Measurements from ENCODE around the gene CIZ1. TPM values are rescaled to one million over a fixed set of nuclear protein-coding genes. Genes with fewer than 3 reads are reported as not detected.

The CIZ1 gene
- total and polyA plus RNA-seq, 2 donors: 25.4 to 36.5 TPM

GRCh38 chr9:128121924-128122808 lies 69.2 kb downstream of the CIZ1 start:
- DNase-seq (ENCODE audit: low read depth in 6 of 9, low spot score in 9 of 9): no peak
- Histone ChIP-seq H3K9me3 (ENCODE audit: control insufficient read depth in 2 of 2, insufficient read depth in 1 of 2, low read length in 1 of 2) (peaks cover 0 to 4% of the 10 kb centered on the region in 2 donors), H3K36me3 (ENCODE audit: control insufficient read depth in 2 of 2, insufficient read depth in 2 of 2, low read length in 1 of 2) (peaks cover 51 to 58% of the 10 kb centered on the region in 2 donors), H3K4me3 (ENCODE audit: low read length in 2 of 2) (no peak overlapping the region), H3K4me1 (ENCODE audit: control insufficient read depth in 2 of 2, insufficient read depth in 2 of 2, low read length in 2 of 2) (peaks cover 11 to 34% of the 10 kb centered on the region in 2 donors), H3K27me3 (ENCODE audit: control insufficient read depth in 2 of 2, insufficient read depth in 1 of 2, low read length in 1 of 2) (no peaks in the 10 kb centered on the region), H3K27ac (ENCODE audit: low read depth in 1 of 2, low read length in 1 of 2) (no peak overlapping the region)
- 97% methylated on average over 27 of the region's 27 CpGs for WGBS

DNA sequence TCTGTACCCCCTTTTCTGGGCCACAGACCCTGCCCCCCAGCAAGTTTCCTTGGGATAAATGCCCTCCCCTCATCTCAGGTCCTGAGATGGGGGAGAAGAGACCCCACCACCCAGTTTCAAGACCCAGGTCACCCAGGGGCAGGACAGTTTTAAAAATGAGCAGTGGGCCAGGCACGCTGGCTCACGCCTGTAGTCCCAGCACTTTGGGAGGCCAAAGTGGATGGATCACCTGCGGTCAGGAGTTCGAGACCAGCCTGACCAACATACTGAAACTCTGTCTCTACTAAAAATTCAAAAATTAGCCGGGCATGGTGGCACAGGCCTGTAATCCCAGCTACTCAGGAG lies 69.9 kb downstream of the CIZ1 start:
- Histone ChIP-seq H3K36me3 (ENCODE audit: control insufficient read depth in 2 of 2, insufficient read depth in 2 of 2, low read length in 1 of 2) (peaks cover 53 to 58% of the 10 kb centered on the region in 2 donors), H3K4me3 (ENCODE audit: low read length in 2 of 2) (no peak overlapping the region), H3K27ac (ENCODE audit: low read depth in 1 of 2, low read length in 1 of 2) (no peak overlapping the region), H3K9me3 (ENCODE audit: control insufficient read depth in 2 of 2, insufficient read depth in 1 of 2, low read length in 1 of 2) (peaks cover 0 to 4% of the 10 kb centered on the region in 2 donors), H3K4me1 (ENCODE audit: control insufficient read depth in 2 of 2, insufficient read depth in 2 of 2, low read length in 2 of 2) (peaks cover 8 to 27% of the 10 kb centered on the region in 2 donors), H3K27me3 (ENCODE audit: control insufficient read depth in 2 of 2, insufficient read depth in 1 of 2, low read length in 1 of 2) (no peaks in the 10 kb centered on the region)
- DNase-seq (ENCODE audit: low read depth in 6 of 9, low spot score in 9 of 9): no peak
- over 99% methylated on average over 5 of the region's 5 CpGs for WGBS

DNA sequence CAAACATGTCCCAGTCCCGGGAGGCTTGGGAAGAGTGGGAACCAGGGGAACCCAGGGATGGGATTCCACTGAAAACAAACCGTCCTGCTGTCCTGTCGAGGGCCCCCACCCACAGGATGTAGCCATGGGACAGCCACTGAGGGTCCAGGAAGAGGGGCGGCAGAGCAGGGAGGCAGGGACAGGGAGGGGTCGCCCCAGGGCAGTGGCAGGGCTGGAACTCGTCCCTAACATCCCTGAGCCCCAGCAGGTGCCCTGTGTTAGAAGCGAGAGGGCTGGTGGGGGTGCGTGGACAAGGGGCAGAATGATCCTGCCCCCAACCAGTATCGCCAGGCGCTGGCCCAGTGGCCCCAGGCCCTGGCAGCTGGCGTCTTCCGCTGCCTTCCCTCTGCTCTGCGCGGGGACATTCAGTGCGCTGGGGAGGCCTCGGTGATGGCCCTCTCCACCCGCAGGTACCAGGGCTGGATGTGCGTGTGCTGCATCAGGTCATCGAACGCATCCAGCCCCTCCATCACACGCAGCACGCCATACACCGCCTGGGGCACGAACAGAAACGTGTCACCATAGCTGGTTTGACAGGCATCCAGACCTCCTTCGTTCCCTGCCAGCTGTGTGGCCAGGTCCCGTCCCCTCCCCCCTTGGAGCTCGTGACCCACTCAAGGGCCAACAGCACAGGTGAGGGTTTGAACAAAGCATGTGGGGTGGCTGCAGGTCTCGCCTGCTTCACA lies 70.5 kb downstream of the CIZ1 start:
- WGBS: 93% methylated on average over 29 of the region's 29 CpGs
- peaks cover 3 to 22% of the 10 kb centered on the region in 2 donors for H3K4me1 ChIP-seq (ENCODE audit: control insufficient read depth in 2 of 2, insufficient read depth in 2 of 2, low read length in 2 of 2)
- H3K36me3 ChIP-seq (ENCODE audit: control insufficient read depth in 2 of 2, insufficient read depth in 2 of 2, low read length in 1 of 2): peaks cover 54 to 56% of the 10 kb centered on the region in 2 donors
- H3K27me3 ChIP-seq (ENCODE audit: control insufficient read depth in 2 of 2, insufficient read depth in 1 of 2, low read length in 1 of 2): no peaks in the 10 kb centered on the region
- no peak overlapping the region for H3K4me3 ChIP-seq (ENCODE audit: low read length in 2 of 2)
- peaks cover 0 to 4% of the 10 kb centered on the region in 2 donors for H3K9me3 ChIP-seq (ENCODE audit: control insufficient read depth in 2 of 2, insufficient read depth in 1 of 2, low read length in 1 of 2)
- DNase-seq (ENCODE audit: low read depth in 6 of 9, low spot score in 9 of 9): no peak
- H3K27ac ChIP-seq (ENCODE audit: low read depth in 1 of 2, low read length in 1 of 2): no peak overlapping the region

GRCh38 chr9:128120061-128120740 lies 71.2 kb downstream of the CIZ1 start:
- 97% methylated on average over 20 of the region's 20 CpGs for WGBS
- H3K4me1 ChIP-seq (ENCODE audit: control insufficient read depth in 2 of 2, insufficient read depth in 2 of 2, low read length in 2 of 2): peaks cover 0 to 18% of the 10 kb centered on the region in 2 donors
- no peak overlapping the region for H3K27ac ChIP-seq (ENCODE audit: low read depth in 1 of 2, low read length in 1 of 2)
- no peak overlapping the region for H3K4me3 ChIP-seq (ENCODE audit: low read length in 2 of 2)
- DNase-seq (ENCODE audit: low read depth in 6 of 9, low spot score in 9 of 9): no peak
- peaks cover 0 to 4% of the 10 kb centered on the region in 2 donors for H3K9me3 ChIP-seq (ENCODE audit: control insufficient read depth in 2 of 2, insufficient read depth in 1 of 2, low read length in 1 of 2)
- H3K36me3 ChIP-seq (ENCODE audit: control insufficient read depth in 2 of 2, insufficient read depth in 2 of 2, low read length in 1 of 2): peaks cover 51 to 56% of the 10 kb centered on the region in 2 donors
- H3K27me3 ChIP-seq (ENCODE audit: control insufficient read depth in 2 of 2, insufficient read depth in 1 of 2, low read length in 1 of 2): no peaks in the 10 kb centered on the region

DNA sequence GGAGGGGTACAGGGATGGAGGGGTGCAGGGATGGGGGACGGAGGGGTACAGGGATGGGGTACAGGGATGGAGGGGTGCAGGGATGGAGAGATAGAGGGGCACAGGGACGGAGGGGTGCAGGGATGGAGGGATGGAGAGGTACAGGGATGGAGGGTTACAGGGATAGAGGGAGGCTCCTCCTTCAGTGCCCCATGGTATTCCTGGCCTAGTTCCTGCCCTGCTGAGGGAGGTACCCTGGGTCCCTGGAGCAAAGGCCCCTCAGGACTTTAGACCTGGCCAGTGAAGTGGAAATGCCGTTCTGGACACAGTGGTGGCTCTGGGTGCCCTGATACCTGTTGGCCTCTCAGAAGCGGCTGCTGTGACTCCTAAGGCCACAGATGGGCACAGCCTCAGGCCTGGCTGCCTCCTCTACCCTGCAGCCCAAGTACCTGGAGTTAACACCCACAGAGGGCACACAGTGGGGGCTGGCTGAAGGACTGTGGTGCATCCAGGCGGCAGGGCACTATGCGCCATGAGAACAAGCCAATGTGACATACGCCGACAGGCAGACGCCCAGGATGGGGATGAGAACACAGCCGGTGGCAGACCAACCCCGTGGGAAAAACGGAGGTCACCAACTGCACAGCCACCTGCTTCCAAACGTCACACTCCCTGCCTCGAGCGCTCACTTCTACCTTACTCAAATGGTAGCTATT lies 72.3 kb downstream of the CIZ1 start:
- H3K36me3 ChIP-seq (ENCODE audit: control insufficient read depth in 2 of 2, insufficient read depth in 2 of 2, low read length in 1 of 2): peaks cover 52 to 55% of the 10 kb centered on the region in 2 donors
- H3K4me3 ChIP-seq (ENCODE audit: low read length in 2 of 2): no peak overlapping the region
- H3K27me3 ChIP-seq (ENCODE audit: control insufficient read depth in 2 of 2, insufficient read depth in 1 of 2, low read length in 1 of 2): no peaks in the 10 kb centered on the region
- H3K4me1 ChIP-seq (ENCODE audit: control insufficient read depth in 2 of 2, insufficient read depth in 2 of 2, low read length in 2 of 2): peaks cover 0 to 16% of the 10 kb centered on the region in 2 donors
- H3K9me3 ChIP-seq (ENCODE audit: control insufficient read depth in 2 of 2, insufficient read depth in 1 of 2, low read length in 1 of 2): peaks cover 0 to 4% of the 10 kb centered on the region in 2 donors
- WGBS: 93% methylated on average over 15 of the region's 15 CpGs
- H3K27ac ChIP-seq (ENCODE audit: low read depth in 1 of 2, low read length in 1 of 2): no peak overlapping the region
- no peak for DNase-seq (ENCODE audit: low read depth in 6 of 9, low spot score in 9 of 9)

DNA sequence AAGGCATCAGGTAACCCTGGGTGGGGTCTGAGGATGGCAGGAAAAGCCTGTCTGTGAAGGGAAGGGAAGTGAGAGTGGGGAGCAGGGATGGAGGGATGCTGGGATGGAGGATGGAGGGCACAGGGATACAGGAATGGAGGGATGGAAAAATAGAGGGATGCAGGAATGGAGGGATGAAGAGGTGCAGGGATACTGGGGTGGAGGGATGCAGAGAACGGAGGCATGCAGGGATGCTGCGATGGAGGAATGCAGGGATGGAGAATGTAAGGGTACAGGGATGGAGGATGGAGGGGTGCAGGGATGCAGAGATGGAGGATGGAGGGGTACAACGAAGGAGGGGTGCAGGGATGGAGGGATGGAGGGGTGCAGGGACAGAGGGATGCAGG lies 72.9 kb downstream of the CIZ1 start:
- Histone ChIP-seq H3K36me3 (ENCODE audit: control insufficient read depth in 2 of 2, insufficient read depth in 2 of 2, low read length in 1 of 2) (peaks cover 54 to 55% of the 10 kb centered on the region in 2 donors), H3K27me3 (ENCODE audit: control insufficient read depth in 2 of 2, insufficient read depth in 1 of 2, low read length in 1 of 2) (no peaks in the 10 kb centered on the region), H3K4me1 (ENCODE audit: control insufficient read depth in 2 of 2, insufficient read depth in 2 of 2, low read length in 2 of 2) (peaks cover 0 to 16% of the 10 kb centered on the region in 2 donors), H3K4me3 (ENCODE audit: low read length in 2 of 2) (no peak overlapping the region), H3K9me3 (ENCODE audit: control insufficient read depth in 2 of 2, insufficient read depth in 1 of 2, low read length in 1 of 2) (peaks cover 0 to 11% of the 10 kb centered on the region in 2 donors), H3K27ac (ENCODE audit: low read depth in 1 of 2, low read length in 1 of 2) (no peak overlapping the region)
- WGBS: 74% methylated on average over 3 of the region's 3 CpGs
- DNase-seq (ENCODE audit: low read depth in 6 of 9, low spot score in 9 of 9): no peak

DNA sequence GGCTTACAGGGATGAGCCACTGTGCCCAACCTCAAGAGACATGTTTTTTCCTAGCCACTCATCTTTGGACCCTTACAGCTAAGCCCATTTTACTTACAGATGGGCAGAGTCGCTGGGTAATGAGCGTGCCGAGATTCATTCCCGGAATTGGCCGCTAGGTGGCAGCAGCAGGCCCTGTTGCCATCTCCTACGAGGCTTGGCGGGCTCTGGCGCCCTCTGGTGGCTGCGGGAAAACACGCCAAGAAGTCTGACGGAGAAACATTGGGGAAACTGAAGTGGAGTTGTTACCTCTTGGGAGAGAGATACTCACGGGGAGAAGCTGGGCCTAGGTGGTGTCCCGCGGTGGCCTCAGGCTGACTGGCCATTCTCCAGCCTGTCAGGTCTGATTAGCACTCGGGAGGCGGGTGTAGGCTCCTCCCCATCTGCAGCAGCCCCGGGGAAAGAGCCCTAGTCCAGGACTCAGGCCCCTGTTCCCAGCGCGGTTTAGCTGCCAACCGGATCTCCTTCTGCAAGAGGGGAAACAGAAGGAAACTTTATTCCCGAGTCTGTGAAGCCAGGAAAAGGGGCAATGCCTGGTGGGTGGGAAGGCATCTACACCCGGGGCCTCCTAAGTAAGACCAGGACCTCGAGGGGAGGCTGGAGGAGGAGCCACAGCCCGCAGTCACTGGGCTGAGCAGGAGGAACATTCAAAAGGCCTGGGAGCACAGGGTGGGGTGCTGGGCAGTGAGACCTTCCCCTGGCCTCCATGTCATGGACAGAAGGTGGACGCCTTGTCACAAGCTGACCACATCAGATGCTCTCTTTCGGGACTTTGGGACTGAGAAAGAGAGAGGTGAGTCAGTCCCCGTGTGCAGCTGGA lies 73.5 kb downstream of the CIZ1 start:
- WGBS: 25% methylated on average over 27 of the region's 27 CpGs
- H3K27me3 ChIP-seq (ENCODE audit: control insufficient read depth in 2 of 2, insufficient read depth in 1 of 2, low read length in 1 of 2): no peaks in the 10 kb centered on the region
- peak; percentile 67 to 97 (median 92) for DNase-seq (ENCODE audit: low read depth in 6 of 9, low spot score in 9 of 9)
- H3K27ac ChIP-seq (ENCODE audit: low read depth in 1 of 2, low read length in 1 of 2): no peak overlapping the region
- peaks cover 51 to 54% of the 10 kb centered on the region in 2 donors for H3K36me3 ChIP-seq (ENCODE audit: control insufficient read depth in 2 of 2, insufficient read depth in 2 of 2, low read length in 1 of 2)
- H3K9me3 ChIP-seq (ENCODE audit: control insufficient read depth in 2 of 2, insufficient read depth in 1 of 2, low read length in 1 of 2): peaks cover 0 to 11% of the 10 kb centered on the region in 2 donors
- H3K4me3 ChIP-seq (ENCODE audit: low read length in 2 of 2): no peak overlapping the region
- peaks cover 0 to 16% of the 10 kb centered on the region in 2 donors for H3K4me1 ChIP-seq (ENCODE audit: control insufficient read depth in 2 of 2, insufficient read depth in 2 of 2, low read length in 2 of 2)
